HS-27A (cell line): ENCODE data around the gene TPO.
"Not testable (repeated sequence)": the region's sequence is repeated elsewhere in the genome, so short reads cannot be mapped to it uniquely, and the experiment has no call there.

Experiments
- DNase-seq: peaks from one replicate; pipeline ENCODE4 v3.0.0-alpha.2; 2012; ENCODE audit warnings: low read depth, missing footprints

TPO gene

DNA sequence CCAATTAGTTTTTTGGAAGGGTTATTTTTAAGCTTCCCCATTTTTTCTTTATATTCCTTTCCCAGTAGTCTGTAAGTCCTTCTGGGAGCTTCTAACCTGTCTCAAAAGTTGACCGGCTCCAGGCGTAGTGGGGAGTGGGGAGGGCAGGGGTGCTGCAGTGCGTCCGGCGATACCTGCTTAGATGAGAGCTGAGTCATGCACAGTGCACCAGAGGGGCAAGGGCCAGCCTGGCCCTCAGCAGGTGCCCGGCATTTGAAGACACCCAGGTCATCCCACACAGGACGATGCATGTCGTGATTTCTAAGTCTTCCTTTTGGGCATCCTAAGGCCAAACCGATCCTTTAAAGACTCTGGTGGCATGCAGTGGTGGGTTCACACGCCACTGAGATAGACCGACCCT, 73.4 kb downstream of the TPO start:
- DNase-seq, result no peak

- no peak for DNase-seq
Measured at GRCh38 chr2:1487758-1488157, 74.5 kb downstream of the TPO start.

DNA sequence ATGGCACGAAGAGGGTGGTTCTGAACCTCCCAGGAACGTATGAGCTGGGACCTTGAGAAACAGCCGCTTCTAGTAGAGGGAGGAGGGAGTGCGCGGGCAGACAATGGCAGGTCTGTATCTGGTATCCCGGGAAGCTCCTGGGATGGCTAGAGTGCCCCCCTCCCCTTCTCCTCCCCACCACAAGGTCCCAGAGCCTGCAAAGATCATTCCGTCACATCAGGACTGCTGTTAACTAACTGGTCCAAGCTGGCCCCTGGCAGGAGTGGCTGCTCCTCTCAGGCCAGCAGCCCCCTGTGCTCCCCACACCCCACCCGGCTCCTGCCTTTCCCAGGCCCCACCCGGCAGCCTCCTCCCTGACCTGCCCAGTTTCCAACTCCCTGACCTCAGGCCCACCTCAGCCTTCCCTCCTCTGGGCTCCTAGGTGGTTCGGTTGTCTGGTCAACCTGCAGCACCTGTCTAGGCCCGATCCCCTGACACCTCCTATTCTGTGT, 75.0 kb downstream of the TPO start:
- DNase-seq, result no peak

GRCh38 chr2:1488851-1489250, 75.6 kb downstream of the TPO start:
- no peak for DNase-seq

DNA sequence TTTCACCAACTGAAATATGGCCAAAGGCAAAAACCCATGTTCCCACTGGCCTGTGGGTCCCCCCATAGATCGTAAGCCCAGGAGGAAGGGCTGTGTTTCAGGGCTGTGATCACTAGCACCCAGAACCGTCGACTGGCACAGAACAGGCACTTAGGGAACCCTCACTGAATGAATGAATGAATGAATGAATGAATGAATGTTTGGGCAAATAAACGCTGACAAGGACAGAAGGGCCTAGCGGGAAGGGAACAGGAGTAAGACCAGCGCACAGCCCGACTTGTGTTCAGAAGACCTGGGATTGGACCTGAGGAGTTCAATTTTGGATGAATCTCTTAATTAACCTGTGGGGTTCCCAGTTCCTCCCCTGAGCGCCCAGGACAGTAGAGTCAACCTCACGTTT, 76.2 kb downstream of the TPO start:
- no peak for DNase-seq

DNA sequence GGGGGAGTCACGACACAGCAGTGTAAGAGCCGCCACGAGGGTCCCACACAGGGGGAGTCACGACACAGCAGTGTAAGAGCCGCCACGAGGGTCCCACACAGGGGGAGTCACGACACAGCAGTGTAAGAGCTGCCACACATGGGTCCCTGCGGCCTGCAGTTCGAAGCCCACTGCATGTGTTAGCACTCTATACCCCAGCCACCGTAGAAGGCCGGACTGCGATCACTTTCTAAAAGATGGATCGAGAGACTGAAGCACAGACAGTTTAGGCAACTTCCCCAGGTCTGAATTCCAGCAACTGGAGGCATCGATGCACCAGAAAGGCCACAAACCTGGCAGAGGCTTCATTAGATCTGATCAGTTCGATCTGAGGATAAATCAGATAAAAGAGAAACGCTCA, 77.1 kb downstream of the TPO start:
- not testable (repeated sequence) for DNase-seq

- no peak for DNase-seq
Measured at GRCh38 chr2:1491751-1492150, 78.5 kb downstream of the TPO start.

- not testable (repeated sequence) for DNase-seq
Measured at GRCh38 chr2:1492231-1492630, 79.0 kb downstream of the TPO start.

DNA sequence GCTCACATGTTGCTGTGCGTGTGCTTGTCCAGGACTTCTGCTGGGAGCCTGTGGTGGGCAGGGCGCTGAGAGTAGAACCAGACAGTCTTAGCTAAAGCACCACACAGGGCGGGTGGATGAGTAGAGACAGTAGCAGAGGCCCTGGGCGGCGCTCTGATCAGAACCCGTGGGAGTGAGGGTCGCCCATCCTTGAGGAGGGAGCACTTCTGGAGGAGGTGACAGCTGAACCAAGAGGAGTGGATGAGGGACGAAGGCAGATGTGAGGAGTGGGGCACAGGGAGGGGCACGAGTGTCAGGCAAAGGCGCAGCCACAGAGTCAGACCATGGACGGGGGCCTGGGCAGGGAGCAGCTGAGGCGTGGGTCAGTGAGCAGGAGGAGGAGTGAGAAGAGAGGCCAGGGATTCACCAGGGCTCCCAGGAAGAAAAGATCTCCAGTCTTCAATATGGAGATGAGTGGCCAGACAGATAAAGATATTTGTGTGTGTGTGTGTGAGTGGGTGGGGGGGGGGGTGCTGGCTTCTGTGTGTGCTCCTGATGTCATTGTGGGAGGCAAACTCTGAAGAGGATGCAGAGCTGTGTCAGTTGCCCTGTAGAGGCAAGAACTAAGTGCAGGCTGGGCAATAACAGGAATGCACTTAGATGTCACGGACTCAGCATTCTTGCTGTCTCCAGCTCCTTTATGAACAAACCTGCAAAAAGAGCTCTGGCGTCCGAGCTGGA, 79.6 kb downstream of the TPO start:
- no peak for DNase-seq

GRCh38 chr2:1493431-1494126, 80.3 kb downstream of the TPO start:
- DNase-seq, result no peak

DNA sequence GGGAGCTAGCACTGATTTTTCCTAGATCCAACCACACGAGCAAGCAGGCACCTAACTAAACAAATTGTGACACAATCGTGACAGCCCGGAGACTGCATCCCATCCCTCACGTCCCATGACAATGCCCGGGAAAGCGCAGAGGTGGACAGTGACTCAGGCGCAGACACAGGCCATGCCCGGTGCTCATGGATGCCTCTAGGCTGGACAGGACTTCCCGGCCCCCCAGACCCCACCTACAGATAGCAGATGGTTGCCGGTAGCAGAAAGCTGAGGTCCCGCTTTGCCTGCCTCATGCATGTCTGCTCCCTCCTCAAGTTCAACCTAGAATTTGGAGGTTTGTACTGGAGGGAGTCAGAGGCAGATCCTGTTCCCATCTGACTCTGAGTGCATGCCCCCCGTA, 81.0 kb downstream of the TPO start:
- no peak for DNase-seq

DNA sequence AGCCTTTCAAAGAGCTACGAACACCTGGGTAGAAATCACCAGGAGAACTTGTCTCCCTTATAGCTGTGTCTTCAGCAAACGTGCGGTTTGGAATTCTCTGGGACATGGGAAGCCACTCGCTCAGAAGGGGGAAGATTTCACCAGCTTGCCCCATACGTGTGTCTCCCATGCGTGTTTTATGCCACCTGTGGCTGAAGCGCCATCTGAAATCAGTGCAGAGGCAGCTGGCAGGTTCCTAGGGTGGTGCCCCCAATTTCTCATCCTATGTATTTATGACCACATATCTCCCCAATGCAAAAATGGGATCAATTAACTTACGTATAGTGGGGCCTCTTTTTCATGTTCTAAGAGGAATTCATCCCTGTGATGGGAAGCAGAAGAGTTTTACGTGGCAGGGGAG, 81.6 kb downstream of the TPO start:
- DNase-seq, result no peak

DNA sequence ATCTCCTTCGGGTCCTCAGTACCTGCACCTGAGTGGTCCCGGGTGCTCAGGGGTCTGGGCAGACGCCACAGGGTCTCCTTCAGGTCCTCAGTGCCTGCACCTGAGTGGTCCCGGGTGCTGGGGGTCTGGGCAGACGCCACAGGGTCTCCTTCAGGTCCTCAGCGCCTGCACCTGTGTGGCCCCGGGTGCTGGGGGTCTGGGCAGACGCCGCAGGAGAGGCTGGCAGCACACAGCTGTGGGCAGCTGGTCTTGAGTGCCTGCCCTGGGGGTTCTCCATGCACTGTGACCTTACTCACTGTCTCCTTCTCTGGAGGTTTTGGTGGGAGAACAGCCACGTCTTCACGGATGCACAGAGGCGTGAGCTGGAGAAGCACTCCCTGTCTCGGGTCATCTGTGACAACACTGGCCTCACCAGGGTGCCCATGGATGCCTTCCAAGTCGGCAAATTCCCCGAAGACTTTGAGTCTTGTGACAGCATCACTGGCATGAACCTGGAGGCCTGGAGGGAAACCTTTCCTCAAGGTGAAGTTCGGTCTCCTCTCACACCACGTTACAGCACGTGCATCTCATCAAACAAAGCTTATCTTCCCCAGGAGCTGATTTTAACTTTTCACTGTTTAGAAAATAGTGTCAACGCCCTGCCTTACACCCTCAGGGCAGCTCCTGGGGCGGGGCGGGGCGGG, 82.6 kb downstream of the TPO start:
- DNase-seq, result no peak

- DNase-seq, result no peak
Measured at GRCh38 chr2:1496359-1496821, 83.1 kb downstream of the TPO start.

GRCh38 chr2:1497122-1497611, 83.9 kb downstream of the TPO start:
- no peak for DNase-seq

- no peak for DNase-seq
Measured at GRCh38 chr2:1498176-1498575, 84.9 kb downstream of the TPO start.

DNA sequence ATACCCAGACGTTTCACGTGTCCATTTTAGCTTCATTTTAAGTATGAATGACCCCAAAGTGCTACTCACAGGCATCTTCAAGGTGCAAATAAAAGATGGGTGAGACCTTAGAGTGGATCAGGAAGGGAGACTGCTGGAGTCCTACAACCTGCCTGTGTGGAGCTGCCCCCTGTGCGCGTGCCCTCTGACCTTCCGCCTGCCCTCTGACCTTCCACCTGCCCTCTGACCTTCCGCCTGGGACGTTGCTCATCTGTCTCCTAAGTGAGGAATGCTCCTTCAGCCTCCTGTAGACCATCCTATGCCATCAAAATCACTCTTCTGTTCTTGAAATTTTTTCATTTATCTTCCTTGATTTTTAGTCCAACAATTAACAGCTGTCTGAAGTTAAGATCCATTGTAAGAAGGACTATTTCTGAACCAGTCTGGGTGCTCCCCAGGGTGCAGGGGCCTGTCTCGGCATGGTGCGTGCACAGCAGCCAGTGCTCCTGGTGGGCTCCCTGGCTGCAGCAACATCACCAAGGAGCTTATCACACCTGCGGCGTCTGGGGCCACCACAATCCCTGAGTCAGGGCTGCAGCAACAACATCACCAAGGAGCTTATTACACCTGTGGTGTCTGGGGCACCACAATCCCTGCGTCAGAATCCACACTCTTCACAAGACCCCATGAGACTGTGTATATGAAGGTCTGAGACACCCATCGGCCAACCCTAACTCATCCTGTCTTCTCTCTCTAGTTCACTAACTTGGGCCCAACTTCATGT, 86.0 kb downstream of the TPO start:
- DNase-seq, result no peak

- no peak for DNase-seq
Measured at GRCh38 chr2:1501038-1501851, 88.0 kb downstream of the TPO start.

- no peak for DNase-seq
Measured at GRCh38 chr2:1501991-1502390, 88.7 kb downstream of the TPO start.

DNA sequence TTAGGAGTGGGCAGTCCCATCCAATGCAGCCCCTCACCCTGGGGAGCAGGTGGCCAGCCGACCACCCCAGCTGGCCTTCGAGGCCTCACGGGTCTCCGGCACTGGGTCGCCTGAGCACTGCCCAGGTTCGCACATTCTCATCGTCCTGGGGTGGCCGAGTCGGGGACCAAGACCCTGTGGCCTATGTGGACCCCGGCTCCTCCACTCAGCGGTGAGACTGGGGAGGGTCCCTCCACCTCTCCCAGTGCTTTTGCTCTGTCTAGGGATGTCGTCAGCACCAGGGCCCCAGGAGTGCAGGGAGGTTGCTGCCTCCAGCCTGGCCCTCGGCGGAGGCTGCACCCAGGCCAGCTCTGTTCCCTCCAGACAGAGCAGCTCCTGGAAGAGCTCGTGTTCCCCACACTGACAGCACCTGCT, 89.6 kb downstream of the TPO start:
- no peak for DNase-seq
